Mucosa of descending colon (tissue), 3 donors: ENCODE results near the gene PHF21B. TPM values are rescaled to one million over a fixed set of nuclear protein-coding genes. Genes with fewer than 3 reads are reported as not detected.

ENCODE experiments used
- ATAC-seq: fragments of 200-7000 bp; cut with Tn5 transposase; one replicate; pipeline ENCODE4 v1.9.1; 2020; ENCODE audit warnings: mild to moderate bottlenecking, moderate library complexity
- DNase-seq, 3 donors: peaks; one replicate each; pipeline ENCODE4 v3.0.0-alpha.2; 2020
- H3K36me3 ChIP-seq: fragments of 200-600 bp; one replicate; pipeline ENCODE4 v1.8.0; 2021; ENCODE audit warnings: low read depth, mild to moderate bottlenecking
- H3K4me1 ChIP-seq: fragments of 200-600 bp; one replicate; pipeline ENCODE4 v1.8.0; 2021; ENCODE audit warnings: low read depth, mild to moderate bottlenecking
- H3K4me3 ChIP-seq: fragments of 200-600 bp; one replicate; pipeline ENCODE4 v1.8.0; 2021; ENCODE audit warnings: mild to moderate bottlenecking
- H3K9me3 ChIP-seq: fragments of 200-600 bp; one replicate; pipeline ENCODE4 v1.8.0; 2021; ENCODE audit warnings: mild to moderate bottlenecking
- CTCF ChIP-seq: fragments of 200-600 bp; IDR thresholded peaks from one replicate; pipeline ENCODE4 v1.8.0; 2022; ENCODE audit warnings: antibody characterized with exemption, mild to moderate bottlenecking
- intact Hi-C, 2 donors: fragments of 100-400 bp; cut with DNase I in 1 of 2; cut with micrococcal nuclease in 1 of 2; formaldehyde crosslinking; loops; one replicate each; pipeline versions ENCODE4 v1.11.0 to v1.11.1; 2022; cut with DNase I, micrococcal nuclease
- total RNA-seq, 3 donors: library from RNA; stranded (reverse); fragmentation: NEBNext Ultra II Directional in 2 of 3; extraction: Animal tissue kit (Norgen Biotek cat#: 25700) in 2 of 3; gene quantifications; one replicate each; pipeline versions ENCODE4 v1.2.1 to v1.2.4, GENCODE V29; 2021 to 2023
- donor health status: DM: no; HTN: no; CAD: no; lungs with moderate emphysema.
- donor health status: DM: no; HTN: no; CAD: no.
- donor health status: DM: no; HTN: yes; CAD: no.

Gene PHF21B
- total RNA-seq, 3 donors from 2014 or later: 0.41 TPM; not detected in 2

DNA sequence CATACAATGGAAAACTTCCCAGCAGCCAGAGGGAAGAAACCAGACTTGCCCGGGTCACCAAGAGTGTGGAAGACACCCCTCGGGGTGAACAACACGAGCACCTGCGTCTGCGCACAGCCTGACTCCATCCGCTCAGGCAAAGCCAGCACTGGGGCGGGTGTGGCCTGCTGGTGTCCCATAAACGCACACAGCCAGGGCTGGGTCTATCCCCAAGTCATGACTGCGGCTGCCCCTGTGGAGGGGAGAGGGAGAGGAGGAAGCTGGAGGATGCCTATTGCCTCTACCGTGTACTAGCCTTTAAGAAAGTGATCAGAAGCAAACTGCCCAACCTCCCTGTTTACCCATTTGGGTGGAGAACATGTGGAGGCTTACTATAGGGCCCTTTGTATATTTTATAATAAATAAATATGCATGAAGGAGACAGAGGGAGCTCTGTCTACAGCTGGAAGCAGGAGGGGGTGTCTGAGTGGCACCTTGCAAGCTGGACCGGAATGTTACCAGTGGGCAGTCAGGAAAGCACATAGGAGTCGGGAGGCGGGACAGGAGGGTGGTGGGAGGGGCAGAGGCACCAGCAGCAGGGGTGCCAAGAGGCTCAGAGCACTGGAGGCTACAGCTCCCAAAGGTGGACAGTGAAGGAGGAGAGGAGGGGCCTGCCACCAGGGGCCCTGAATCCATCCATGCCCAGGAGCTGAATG lies 79.6 kb downstream of the PHF21B start:
- Histone ChIP-seq H3K36me3 (no peaks in the 10 kb centered on the region), H3K4me3 (no peak overlapping the region), H3K4me1 (no peaks in the 10 kb centered on the region), H3K9me3 (no peaks in the 10 kb centered on the region)
- intact Hi-C loops: no loop called here
- ATAC-seq (no peak), DNase-seq (peak in 1 of 3 donors; percentile 40)
- TF ChIP-seq CTCF: no peak

DNA sequence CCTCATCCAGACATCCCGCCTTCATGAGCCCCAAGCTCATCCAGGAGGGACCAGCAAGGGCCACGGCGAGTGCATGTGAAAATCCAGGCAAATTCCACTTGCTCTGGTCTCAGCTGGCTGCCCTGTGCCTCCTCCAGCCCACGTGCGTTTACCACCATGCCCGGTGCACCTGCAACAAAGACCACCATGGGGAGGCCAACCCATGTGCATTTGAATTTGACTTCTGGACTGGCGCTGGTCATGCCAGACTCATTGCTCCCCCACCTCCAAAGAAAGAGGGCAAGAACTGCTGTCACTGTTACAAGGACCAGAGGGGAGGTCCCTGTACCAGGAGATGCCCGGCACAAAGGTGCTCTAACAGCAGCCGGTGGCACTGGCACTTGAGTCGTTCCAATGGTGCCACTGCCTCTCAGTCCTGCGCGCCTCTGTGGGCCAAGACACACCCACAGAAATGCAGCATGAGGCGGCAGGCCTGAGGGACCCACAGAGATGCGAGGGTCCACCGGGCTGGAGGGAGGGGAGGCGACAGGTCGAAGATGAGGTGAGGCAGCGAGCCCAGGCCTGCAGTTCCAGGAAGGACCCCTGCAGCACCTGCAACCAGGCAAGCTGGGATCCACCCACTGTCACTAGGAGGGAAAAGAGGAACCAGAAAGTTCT lies 80.3 kb downstream of the PHF21B start:
- H3K4me1 ChIP-seq: no peaks in the 10 kb centered on the region
- H3K36me3 ChIP-seq: no peaks in the 10 kb centered on the region
- ATAC-seq: no peak
- H3K9me3 ChIP-seq: no peaks in the 10 kb centered on the region
- H3K4me3 ChIP-seq: no peak overlapping the region
- no peak for TF ChIP-seq CTCF
- intact Hi-C loops: no loop called here
- DNase-seq: peak in 1 of 3 donors; percentile 31

DNA sequence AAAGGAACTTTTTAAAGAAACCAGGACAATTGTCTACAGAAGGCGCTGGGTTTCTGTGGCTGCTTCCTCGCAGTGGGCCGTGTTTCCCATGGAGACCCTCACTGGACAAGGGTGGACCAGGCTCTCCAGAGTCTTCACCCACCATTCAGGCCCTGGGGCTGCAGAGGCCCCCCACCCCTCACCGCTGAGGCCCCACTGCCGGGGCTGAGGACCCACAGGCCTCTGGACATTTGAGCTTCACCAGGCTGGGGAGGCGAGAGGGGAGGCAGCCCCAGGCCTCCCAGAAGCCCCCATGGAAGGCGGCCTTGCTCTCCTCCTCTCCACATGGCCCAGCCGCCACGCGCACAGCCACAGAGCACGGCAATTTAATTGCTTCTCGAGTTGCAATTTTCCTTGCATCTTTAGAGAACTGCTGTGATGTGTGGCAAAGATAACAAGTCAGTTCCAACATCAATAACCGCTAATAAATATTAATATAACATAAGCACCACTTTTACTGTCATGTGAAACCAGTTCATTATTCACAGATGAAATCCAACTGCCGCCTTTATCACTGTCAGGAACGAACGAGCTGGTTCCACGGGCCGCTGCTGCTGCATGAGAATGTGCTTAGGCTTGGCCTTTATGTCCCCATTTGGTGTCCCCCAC lies 81.0 kb downstream of the PHF21B start:
- H3K9me3 ChIP-seq: no peaks in the 10 kb centered on the region
- no peak for TF ChIP-seq CTCF
- H3K4me3 ChIP-seq: no peak overlapping the region
- ATAC-seq: no peak
- no peaks in the 10 kb centered on the region for H3K36me3 ChIP-seq
- H3K4me1 ChIP-seq: no peaks in the 10 kb centered on the region
- peak in 1 of 3 donors; percentile 36 for DNase-seq
- intact Hi-C loops: no loop called here

DNA sequence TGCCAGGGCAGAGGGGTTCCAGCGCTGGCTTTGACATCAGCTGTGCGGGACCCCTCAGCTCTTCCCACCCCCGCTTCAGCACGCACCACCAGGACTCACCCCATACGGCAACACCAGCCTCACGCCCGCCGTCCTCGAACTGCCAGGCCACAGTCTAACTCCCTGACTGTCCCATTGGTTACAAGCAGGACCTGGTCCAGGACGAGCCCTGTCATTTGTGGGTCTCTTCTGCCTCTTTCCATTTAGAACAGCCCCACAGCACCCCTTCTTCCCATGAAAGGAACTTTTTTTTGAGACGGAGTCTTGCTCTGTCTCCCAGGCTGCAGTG lies 81.7 kb downstream of the PHF21B start:
- intact Hi-C loops: no loop called here
- DNase-seq: peak in 1 of 3 donors; percentile 30
- no peaks in the 10 kb centered on the region for H3K9me3 ChIP-seq
- no peaks in the 10 kb centered on the region for H3K4me1 ChIP-seq
- ATAC-seq: no peak
- TF ChIP-seq CTCF: no peak
- H3K36me3 ChIP-seq: no peaks in the 10 kb centered on the region
- H3K4me3 ChIP-seq: no peak overlapping the region

GRCh38 chr22:44927463-44928135 lies 82.2 kb downstream of the PHF21B start:
- ATAC-seq: no peak
- no peak overlapping the region for H3K4me3 ChIP-seq
- no peak for TF ChIP-seq CTCF
- peak in 1 of 3 donors; percentile 5 for DNase-seq
- H3K4me1 ChIP-seq: no peaks in the 10 kb centered on the region
- intact Hi-C loops: no loop called here
- H3K36me3 ChIP-seq: no peaks in the 10 kb centered on the region
- H3K9me3 ChIP-seq: no peaks in the 10 kb centered on the region
